ENCODE results near the gene SCD5.

GRCh38 chr4:82745173-82745842 lies 53.3 kb downstream of the SCD5 start:
- TF ChIP-seq CTCF (conservative IDR thresholded peaks at IDR 0.05; ENCODE audit: low read depth, low read length), result no peak
- no peak for TF ChIP-seq USF2 (IDR thresholded peaks at IDR 0.05; ENCODE audit: low read depth, low read length)
- TF ChIP-seq POLR2A (IDR thresholded peaks at IDR 0.05; ENCODE audit: low read depth, low read length), result no peak
- no peak for TF ChIP-seq RAD21 (IDR thresholded peaks at IDR 0.05; ENCODE audit: low read length)
- no peak for TF ChIP-seq MAFK (IDR thresholded peaks at IDR 0.05; ENCODE audit: low read depth, low read length)
- no peak for TF ChIP-seq CEBPB (IDR thresholded peaks at IDR 0.05; ENCODE audit: low read depth, low read length)
- TF ChIP-seq ELK1 (IDR thresholded peaks at IDR 0.05; ENCODE audit: borderline replicate concordance, low read depth, low read length), result no peak
- no peak for TF ChIP-seq BHLHE40 (IDR thresholded peaks at IDR 0.05; ENCODE audit: low read depth, low read length)
- no peak for TF ChIP-seq MXI1 (IDR thresholded peaks at IDR 0.05; ENCODE audit: borderline replicate concordance, low read depth, low read length)
- no peak for TF ChIP-seq SMC3 (IDR thresholded peaks at IDR 0.05; ENCODE audit: low read depth, low read length)
- TF ChIP-seq MAZ (IDR thresholded peaks at IDR 0.05; ENCODE audit: borderline replicate concordance, low read depth, low read length), result no peak
- no peak for TF ChIP-seq RFX5 (IDR thresholded peaks at IDR 0.05; ENCODE audit: low read depth, low read length)

Measured in IMR-90 (cell line).